ENCODE results near the gene GPER1. TPM values are rescaled to one million over a fixed set of nuclear protein-coding genes. Genes with fewer than 3 reads are reported as not detected.

GPER1 gene
- total RNA-seq, 3 donors from 2014 or later = 7.9 to 14.7 (median 9.8) TPM

- ATAC-seq (peak; percentile 68), DNase-seq (peak; percentile 50 to 64 (median 61))
- Histone ChIP-seq H3K4me3 (no peak overlapping the region), H3K4me1 (ENCODE audit: low read depth) (peaks cover 30% of the 10 kb centered on the region), H3K36me3 (ENCODE audit: low read depth) (no peaks in the 10 kb centered on the region), H3K9me3 (no peaks in the 10 kb centered on the region)
- intact Hi-C loops (cut with DNase I, micrococcal nuclease) = no loop called here
- no peak for TF ChIP-seq CTCF (IDR thresholded peaks at IDR 0.05)
These were observed 44.2 kb upstream of the GPER1 start for GRCh38 chr7:1043552-1044188.

- peaks cover 30% of the 10 kb centered on the region for H3K4me1 ChIP-seq (ENCODE audit: low read depth)
- intact Hi-C loops (cut with DNase I, micrococcal nuclease) = no loop called here
- TF ChIP-seq CTCF (IDR thresholded peaks at IDR 0.05) = peak; percentile 41
- ATAC-seq = peak; percentile 92
- peak; percentile 96 to 99 (median 99) for DNase-seq
- no peaks in the 10 kb centered on the region for H3K9me3 ChIP-seq
- peak within 1 kb of the TSS; percentile 18 for H3K4me3 ChIP-seq
- H3K36me3 ChIP-seq (ENCODE audit: low read depth) = no peaks in the 10 kb centered on the region
These were observed 43.5 kb upstream of the GPER1 start, which contains the start of gene GPR146 for GRCh38 chr7:1044189-1045068. TSS of gene GPR146 (plus strand) at chr7:1044546. CDS start at chr7:1057516, 12,970 bp downstream.

GRCh38 chr7:1045069-1046063, 42.5 kb upstream of the GPER1 start:
- Histone ChIP-seq H3K36me3 (ENCODE audit: low read depth) (no peaks in the 10 kb centered on the region), H3K4me1 (ENCODE audit: low read depth) (peaks cover 30% of the 10 kb centered on the region), H3K4me3 (peak overlapping the region; percentile 18), H3K9me3 (no peaks in the 10 kb centered on the region)
- intact Hi-C loops (cut with DNase I, micrococcal nuclease) = no loop called here
- ATAC-seq (no peak), DNase-seq (peak in 1 of 3 donors; percentile 27)
- TF ChIP-seq CTCF (IDR thresholded peaks at IDR 0.05) = no peak

- intact Hi-C loops (cut with DNase I, micrococcal nuclease) = no loop called here
- DNase-seq = peak; percentile 62 to 71 (median 69)
- ATAC-seq = peak; percentile 57
- Histone ChIP-seq H3K9me3 (no peaks in the 10 kb centered on the region), H3K36me3 (ENCODE audit: low read depth) (no peaks in the 10 kb centered on the region), H3K4me1 (ENCODE audit: low read depth) (peaks cover 30% of the 10 kb centered on the region), H3K4me3 (no peak overlapping the region)
- no peak for TF ChIP-seq CTCF (IDR thresholded peaks at IDR 0.05)
These were observed 40.9 kb upstream of the GPER1 start for GRCh38 chr7:1046722-1047679.
